Astrocyte (in vitro differentiated cells and primary cell): ENCODE measurements around the gene COX8A. TPM values are rescaled to one million over a fixed set of nuclear protein-coding genes. Genes with fewer than 3 reads are reported as not detected.
"Not testable (repeated sequence)": the region's sequence is repeated elsewhere in the genome, so short reads cannot be mapped to it uniquely, and the experiment has no call there.

Experiments used
- DNase-seq: peaks from one replicate; pipeline ENCODE4 v3.0.0-alpha.2; 2010; ENCODE audit warnings: low read depth
- FAIRE-seq: peaks from 2 replicates; lab custom pipeline; 2011; peaks lifted over from hg19 to GRCh38; lab: Jason Lieb, UNC
- H2AFZ ChIP-seq: 2 replicates; pipeline ENCODE4 v1.6.0; 2012; ENCODE audit warnings: low read depth, low read length, inconsistent platforms
- H3K27ac ChIP-seq: 2 replicates; pipeline ENCODE4 v1.5.1; 2011; ENCODE audit warnings: low read depth, low read length, inconsistent platforms
- H3K27me3 ChIP-seq: 2 replicates; pipeline ENCODE4 v1.6.0; 2011; ENCODE audit warnings: low read length, inconsistent platforms; ENCODE audit not compliant: insufficient read depth
- H3K36me3 ChIP-seq: 2 replicates; pipeline ENCODE4 v1.5.1; 2011; ENCODE audit warnings: low read length, inconsistent platforms; ENCODE audit not compliant: insufficient read depth
- H3K4me1 ChIP-seq: 2 replicates; pipeline ENCODE4 v1.5.1; 2011; ENCODE audit warnings: low read length, inconsistent platforms; ENCODE audit not compliant: insufficient read depth
- H3K4me2 ChIP-seq: 2 replicates; pipeline ENCODE4 v1.6.0; 2012; ENCODE audit warnings: low read length, inconsistent platforms
- H3K4me3 ChIP-seq: 2 replicates; pipeline ENCODE4 v1.5.1; 2011; ENCODE audit warnings: low read depth, mild to moderate bottlenecking, low read length, inconsistent platforms; ENCODE audit not compliant: insufficient read depth
- H3K79me2 ChIP-seq: 2 replicates; pipeline ENCODE4 v1.6.0; 2012; ENCODE audit warnings: mild to moderate bottlenecking, low read length, inconsistent platforms; ENCODE audit not compliant: insufficient read depth
- H3K9ac ChIP-seq: 2 replicates; pipeline ENCODE4 v1.6.0; 2012; ENCODE audit warnings: mild to moderate bottlenecking, low read length, inconsistent platforms
- H3K9me3 ChIP-seq: 2 replicates; pipeline ENCODE4 v1.5.1; 2012; ENCODE audit warnings: low read depth, mild to moderate bottlenecking, low read length, inconsistent platforms; ENCODE audit not compliant: insufficient read depth
- H4K20me1 ChIP-seq: 2 replicates; pipeline ENCODE4 v1.6.0; 2012; ENCODE audit warnings: low read length, inconsistent platforms; ENCODE audit not compliant: insufficient read depth
- H3K27ac Mint-ChIP-seq: one replicate; pipeline ENCODE4 v1.8.0; 2021; ENCODE audit warnings: mild to moderate bottlenecking, mixed read lengths; ENCODE audit not compliant: unreplicated experiment
- H3K27me3 Mint-ChIP-seq: one replicate; pipeline ENCODE4 v1.8.0; 2021; ENCODE audit warnings: low read depth, mixed read lengths; ENCODE audit not compliant: unreplicated experiment
- H3K36me3 Mint-ChIP-seq: one replicate; pipeline ENCODE4 v1.8.0; 2021; ENCODE audit warnings: low read depth, mixed read lengths; ENCODE audit not compliant: unreplicated experiment
- H3K4me1 Mint-ChIP-seq: one replicate; pipeline ENCODE4 v1.8.0; 2021; ENCODE audit warnings: low read depth, mixed read lengths; ENCODE audit not compliant: unreplicated experiment
- H3K4me3 Mint-ChIP-seq: one replicate; pipeline ENCODE4 v1.8.0; 2021; ENCODE audit warnings: mild to moderate bottlenecking, moderate library complexity, mixed read lengths; ENCODE audit not compliant: unreplicated experiment
- H3K9me3 Mint-ChIP-seq: one replicate; pipeline ENCODE4 v1.8.0; 2021; ENCODE audit warnings: mild to moderate bottlenecking, mixed read lengths; ENCODE audit not compliant: unreplicated experiment
- CTCF ChIP-seq: IDR thresholded peaks from 2 replicates; pipeline ENCODE4 v1.5.1; 2011; ENCODE audit warnings: low read depth, mild to moderate bottlenecking, inconsistent platforms, low read length, moderate library complexity; ENCODE audit not compliant: insufficient read depth
- EZH2 ChIP-seq: IDR thresholded peaks from 2 replicates; pipeline ENCODE4 v1.6.1; 2012; ENCODE audit warnings: mild to moderate bottlenecking, low read length, inconsistent platforms; ENCODE audit not compliant: insufficient read depth
- total RNA-seq: library from RNA; stranded (reverse); gene quantifications from 2 replicates; pipeline ENCODE4 v1.2.1, GENCODE V29; 2021

Gene COX8A
- total RNA-seq, 1 donor from 2014 or later: 274 TPM

- H3K4me3 ChIP-seq: no peak overlapping the region
- no peak overlapping the region for H3K27ac ChIP-seq
- no peaks in the 10 kb centered on the region for H3K36me3 ChIP-seq
- no peaks in the 10 kb centered on the region for H4K20me1 ChIP-seq
- no peaks in the 10 kb centered on the region for H3K27me3 ChIP-seq
- H3K9ac ChIP-seq: no peak overlapping the region
- H3K9me3 ChIP-seq: no peaks in the 10 kb centered on the region
- Mint-ChIP-seq H3K36me3 (peaks cover 2% of the 10 kb centered on the region), H3K4me1 (peaks cover 5% of the 10 kb centered on the region), H3K27me3 (no peaks in the 10 kb centered on the region), H3K27ac (no peak overlapping the region), H3K4me3 (peak overlapping the region; percentile 51), H3K9me3 (no peaks in the 10 kb centered on the region)
- no peaks in the 10 kb centered on the region for H3K79me2 ChIP-seq
- FAIRE-seq (no peak), DNase-seq (no peak)
- H3K4me1 ChIP-seq: no peaks in the 10 kb centered on the region
- TF ChIP-seq EZH2: no peak
- TF ChIP-seq CTCF: no peak
- no peak overlapping the region for H3K4me2 ChIP-seq
- no peak overlapping the region for H2AFZ ChIP-seq
These were observed 12.6 kb upstream of the COX8A start for GRCh38 chr11:63961608-63962412.

GRCh38 chr11:63963895-63964294, 10.5 kb upstream of the COX8A start:
- H3K9me3 Mint-ChIP-seq, H3K4me2 ChIP-seq, H3K27ac Mint-ChIP-seq, H3K9ac ChIP-seq, H3K4me3 Mint-ChIP-seq, H3K36me3 Mint-ChIP-seq, H3K27ac ChIP-seq, H3K27me3 Mint-ChIP-seq, H3K4me1 ChIP-seq, H4K20me1 ChIP-seq, H2AFZ ChIP-seq, H3K79me2 ChIP-seq, H3K4me3 ChIP-seq, DNase-seq, H3K4me1 Mint-ChIP-seq, H3K9me3 ChIP-seq, H3K27me3 ChIP-seq, H3K36me3 ChIP-seq, FAIRE-seq: not testable (repeated sequence)

GRCh38 chr11:63966444-63966843, 8.0 kb upstream of the COX8A start:
- Histone ChIP-seq H4K20me1 (no peaks in the 10 kb centered on the region), H3K27me3 (no peaks in the 10 kb centered on the region), H3K4me3 (no peak overlapping the region), H2AFZ (no peak overlapping the region), H3K4me1 (no peaks in the 10 kb centered on the region), H3K36me3 (no peaks in the 10 kb centered on the region), H3K27ac (no peak overlapping the region), H3K79me2 (no peaks in the 10 kb centered on the region), H3K4me2 (no peak overlapping the region), H3K9ac (no peak overlapping the region), H3K9me3 (no peaks in the 10 kb centered on the region)
- DNase-seq (no peak), FAIRE-seq (no peak)
- Mint-ChIP-seq H3K4me1 (peaks cover 5% of the 10 kb centered on the region), H3K4me3 (no peak overlapping the region), H3K9me3 (no peaks in the 10 kb centered on the region), H3K36me3 (no peaks in the 10 kb centered on the region), H3K27me3 (peaks cover 4% of the 10 kb centered on the region), H3K27ac (no peak overlapping the region)
- no peak for TF ChIP-seq CTCF
